Psoas muscle (tissue), 8 donors: Measurements from ENCODE around the gene ST6GALNAC3. TPM values are rescaled to one million over a fixed set of nuclear protein-coding genes. Genes with fewer than 3 reads are reported as not detected.

Source experiments
- ATAC-seq, 4 donors: fragments of 200-7000 bp; cut with Tn5 transposase; one replicate each; pipeline ENCODE4 v1.9.1; 2020; ENCODE audit warnings: moderate library complexity in 3 of 4, mild to moderate bottlenecking in 2 of 4
- DNase-seq, 2 donors: peaks; one replicate each; pipeline ENCODE4 v3.0.0-alpha.2; 2020
- H3K27ac ChIP-seq: fragments of 200-600 bp; one replicate; pipeline ENCODE4 v1.8.0; 2022
- H3K27me3 ChIP-seq, 3 donors: fragments of 200-600 bp in 1 of 3; one replicate each; pipeline versions ENCODE4 v1.6.1 to v1.8.0; 2013 to 2022; ENCODE audit warnings: low read length in 2 of 3, mild to moderate bottlenecking in 2 of 3, moderate library complexity in 1 of 3; ENCODE audit not compliant: insufficient read depth in 3 of 3
- H3K36me3 ChIP-seq, 2 donors: fragments of 200-600 bp in 1 of 2; one replicate each; pipeline versions ENCODE4 v1.6.1 to v1.8.0; 2013 to 2022; ENCODE audit warnings: low read depth in 1 of 2, mild to moderate bottlenecking in 1 of 2, moderate library complexity in 1 of 2; ENCODE audit not compliant: insufficient read depth in 1 of 2
- H3K4me1 ChIP-seq: fragments of 200-600 bp; one replicate; pipeline ENCODE4 v1.8.0; 2022
- H3K4me3 ChIP-seq: fragments of 200-600 bp; one replicate; pipeline ENCODE4 v1.8.0; 2022; ENCODE audit warnings: mild to moderate bottlenecking
- H3K9me3 ChIP-seq: fragments of 200-600 bp; one replicate; pipeline ENCODE4 v1.8.0; 2022
- WGBS, 3 donors: extraction: QIAGEN DNeasy Blood & Tissue Kit; methylation state at CpG; one replicate each; pipeline versions ENCODE4 v1.1.6 to v1.1.7; 2013; 5-methylcytosine and 5-hydroxymethylcytosine counted together
- intact Hi-C, 2 donors: fragments of 100-400 bp; cut with DNase I; formaldehyde crosslinking; loops; one replicate each; pipeline versions ENCODE4 v1.11.0 to v1.14.2; 2022
- polyA plus RNA-seq, 3 donors: library from polyadenylated mRNA; stranded (reverse); fragments of 200-250 nt; gene quantifications; one replicate each; pipeline ENCODE4 v1.2.3, GENCODE V29; 2013
- total RNA-seq, 4 donors: library from RNA; stranded (reverse); fragmentation: NEBNext Ultra II Directional in 2 of 4; extraction: Animal tissue kit (Norgen Biotek cat#: 25700) in 2 of 4; gene quantifications; one replicate each; pipeline versions ENCODE4 v1.2.1 to v1.2.4, GENCODE V29; 2021 to 2023
- TF ChIP-seq, protein P1 (sequence below): fragments of 200-600 bp; IDR thresholded peaks from one replicate; pipeline ENCODE4 v1.8.0; 2022; ENCODE audit warnings: antibody characterized with exemption
- donor health status: healthy with polysubstance abuse.
- donor health status: DM: no; HTN: no; CAD: no; lungs with moderate emphysema.
- donor health status: Bipolar disorder and iron deficiency.
- donor health status: healthy.
- donor health status: DM: yes; HTN: yes; CAD: no.
- donor health status: DM: no; HTN: no; CAD: no.
- donor health status: DM: no; HTN: no; CAD: no.
- donor health status: DM: yes; HTN: yes; CAD: no.

The ST6GALNAC3 gene
- total and polyA plus RNA-seq, 7 donors = 1.3 to 5.4 (median 2.3) TPM

DNA sequence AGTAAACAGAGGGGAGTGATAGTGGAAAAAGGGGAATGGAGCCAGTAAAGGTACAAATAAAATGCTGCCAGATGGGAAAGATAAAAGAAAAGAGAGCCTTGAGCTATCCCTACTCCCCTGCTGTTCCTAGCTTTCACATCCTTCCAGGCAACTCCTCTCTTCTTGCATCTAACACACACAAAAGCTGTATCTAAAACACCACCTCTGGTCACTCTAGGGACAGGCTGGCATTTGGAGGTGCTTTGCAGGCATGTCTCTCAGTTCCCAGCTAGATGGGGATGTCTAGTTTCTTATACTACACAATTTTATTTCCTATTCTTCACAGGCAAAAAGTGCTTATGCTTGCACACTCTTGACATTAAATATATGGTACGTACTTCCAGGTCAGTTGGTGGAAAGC lies 607.6 kb downstream of the ST6GALNAC3 start:
- intact Hi-C loops = no loop called here
- Histone ChIP-seq H3K4me1 (no peaks in the 10 kb centered on the region), H3K36me3 (no peaks in the 10 kb centered on the region), H3K27me3 (no peaks in the 10 kb centered on the region), H3K27ac (no peak overlapping the region), H3K9me3 (no peaks in the 10 kb centered on the region), H3K4me3 (no peak overlapping the region)
- TF ChIP-seq, protein P1, sequence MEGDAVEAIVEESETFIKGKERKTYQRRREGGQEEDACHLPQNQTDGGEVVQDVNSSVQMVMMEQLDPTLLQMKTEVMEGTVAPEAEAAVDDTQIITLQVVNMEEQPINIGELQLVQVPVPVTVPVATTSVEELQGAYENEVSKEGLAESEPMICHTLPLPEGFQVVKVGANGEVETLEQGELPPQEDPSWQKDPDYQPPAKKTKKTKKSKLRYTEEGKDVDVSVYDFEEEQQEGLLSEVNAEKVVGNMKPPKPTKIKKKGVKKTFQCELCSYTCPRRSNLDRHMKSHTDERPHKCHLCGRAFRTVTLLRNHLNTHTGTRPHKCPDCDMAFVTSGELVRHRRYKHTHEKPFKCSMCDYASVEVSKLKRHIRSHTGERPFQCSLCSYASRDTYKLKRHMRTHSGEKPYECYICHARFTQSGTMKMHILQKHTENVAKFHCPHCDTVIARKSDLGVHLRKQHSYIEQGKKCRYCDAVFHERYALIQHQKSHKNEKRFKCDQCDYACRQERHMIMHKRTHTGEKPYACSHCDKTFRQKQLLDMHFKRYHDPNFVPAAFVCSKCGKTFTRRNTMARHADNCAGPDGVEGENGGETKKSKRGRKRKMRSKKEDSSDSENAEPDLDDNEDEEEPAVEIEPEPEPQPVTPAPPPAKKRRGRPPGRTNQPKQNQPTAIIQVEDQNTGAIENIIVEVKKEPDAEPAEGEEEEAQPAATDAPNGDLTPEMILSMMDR = no peak
- no peak for ATAC-seq
- 78 to 91% (median 86%) methylated on average over 1 of the region's 1 CpG for WGBS, 3 donors
- DNase-seq = no peak

Other genes with a start within 250 kb of the ST6GALNAC3 start
- not detected for gene ASB17, start 142.3 kb upstream of the ST6GALNAC3 start, total RNA-seq
- gene ASB17, start 142.3 kb upstream of the ST6GALNAC3 start, polyA plus RNA-seq = not detected